Testis (tissue), 2 donors: ENCODE measurements around the gene ATF3.

Experiments used
- POLR2A ChIP-seq: fragments of 450-650 bp; IDR thresholded peaks from one replicate; pipeline ENCODE4 v1.6.1; 2017; ENCODE audit warnings: antibody characterized with exemption, mild to moderate bottlenecking, moderate library complexity
- TF ChIP-seq, protein P1 (sequence below), 3 experiments: fragments of 450-650 bp in 2 of 3; fragments of 200-600 bp in 1 of 3; sonication (generic) in 1 of 3; IDR thresholded peaks; one replicate each; pipeline ENCODE4 v1.5.1; 2016 to 2019; ENCODE audit warnings: antibody characterized with exemption in 3 of 3, mild to moderate bottlenecking in 2 of 3, moderate library complexity in 1 of 3

DNA sequence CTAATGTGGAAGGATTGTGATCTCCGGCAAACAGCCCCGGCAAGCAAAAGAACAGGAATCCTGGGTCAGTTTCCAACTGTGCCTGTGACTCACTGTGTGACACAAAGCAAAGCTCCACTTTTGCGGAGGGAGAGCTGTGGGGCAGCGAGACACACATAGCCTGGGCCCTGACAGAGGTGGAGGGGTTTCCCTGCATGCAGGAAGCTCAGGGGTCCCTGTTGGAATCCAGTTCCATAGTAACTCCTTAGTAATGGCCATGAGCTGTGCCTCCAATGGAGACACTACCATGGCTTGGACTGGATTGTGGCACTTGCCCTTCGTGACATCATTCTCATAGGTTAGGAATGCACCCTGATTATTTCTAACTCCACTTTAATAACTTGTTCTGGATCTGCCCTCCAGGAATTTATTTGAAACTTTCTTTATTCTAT lies 47.0 kb upstream of the ATF3 start:
- TF ChIP-seq, protein P1, sequence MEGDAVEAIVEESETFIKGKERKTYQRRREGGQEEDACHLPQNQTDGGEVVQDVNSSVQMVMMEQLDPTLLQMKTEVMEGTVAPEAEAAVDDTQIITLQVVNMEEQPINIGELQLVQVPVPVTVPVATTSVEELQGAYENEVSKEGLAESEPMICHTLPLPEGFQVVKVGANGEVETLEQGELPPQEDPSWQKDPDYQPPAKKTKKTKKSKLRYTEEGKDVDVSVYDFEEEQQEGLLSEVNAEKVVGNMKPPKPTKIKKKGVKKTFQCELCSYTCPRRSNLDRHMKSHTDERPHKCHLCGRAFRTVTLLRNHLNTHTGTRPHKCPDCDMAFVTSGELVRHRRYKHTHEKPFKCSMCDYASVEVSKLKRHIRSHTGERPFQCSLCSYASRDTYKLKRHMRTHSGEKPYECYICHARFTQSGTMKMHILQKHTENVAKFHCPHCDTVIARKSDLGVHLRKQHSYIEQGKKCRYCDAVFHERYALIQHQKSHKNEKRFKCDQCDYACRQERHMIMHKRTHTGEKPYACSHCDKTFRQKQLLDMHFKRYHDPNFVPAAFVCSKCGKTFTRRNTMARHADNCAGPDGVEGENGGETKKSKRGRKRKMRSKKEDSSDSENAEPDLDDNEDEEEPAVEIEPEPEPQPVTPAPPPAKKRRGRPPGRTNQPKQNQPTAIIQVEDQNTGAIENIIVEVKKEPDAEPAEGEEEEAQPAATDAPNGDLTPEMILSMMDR (IDR thresholded peaks at IDR 0.05), result no peak
- no peak for TF ChIP-seq POLR2A
